HPDE6-E6E7 (cell line): ENCODE measurements around the gene OGFOD2.

Source experiments
- DNase-seq: peaks from one replicate; pipeline ENCODE4 v3.0.0; 2011; ENCODE audit warnings: missing footprints; ENCODE audit errors: extremely low spot score

Gene OGFOD2

DNA sequence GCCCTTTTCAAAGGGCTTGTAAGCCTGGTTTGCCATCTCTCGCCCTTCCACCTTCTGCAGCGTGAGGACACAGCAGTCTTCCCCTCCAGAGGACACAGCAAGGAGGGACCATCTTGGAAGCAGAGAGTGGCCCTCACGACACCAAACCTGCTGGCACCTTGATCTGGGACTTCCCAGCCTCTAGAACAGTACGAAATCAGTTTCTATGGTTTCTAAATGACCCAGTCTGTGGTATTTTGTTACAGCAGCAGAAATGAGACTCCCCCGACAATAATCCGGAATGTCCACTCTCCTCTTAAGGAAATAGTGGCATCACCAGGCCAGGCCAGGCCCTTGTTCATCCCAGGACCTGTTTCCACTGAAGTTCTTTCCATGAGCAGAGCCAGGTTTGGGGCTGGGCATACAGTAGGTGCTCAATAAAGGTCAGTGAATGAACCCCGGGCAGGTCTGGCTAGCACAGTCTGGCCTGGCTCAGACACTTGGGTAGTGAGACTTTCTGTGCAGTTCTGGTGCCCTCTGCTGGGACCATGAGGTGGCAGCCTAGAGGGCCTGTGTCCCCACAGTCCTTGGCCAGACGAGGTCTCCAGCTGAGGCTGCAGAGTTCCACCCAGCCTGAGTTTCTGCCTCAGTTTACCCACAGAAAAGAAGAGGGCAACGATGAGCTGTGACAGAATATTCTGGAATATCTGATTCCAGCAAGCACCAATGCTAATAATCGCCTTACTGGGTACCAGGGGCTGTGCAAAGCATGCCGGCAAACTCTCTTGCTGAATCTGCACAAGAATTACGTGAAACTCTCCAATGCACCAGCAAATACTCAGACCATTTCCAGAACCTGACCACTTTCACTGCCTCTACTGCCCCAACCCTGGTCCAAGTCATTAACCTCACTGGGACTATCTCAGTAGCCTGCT lies 22.8 kb upstream of the OGFOD2 start:
- DNase-seq = peak; percentile 77

DNA sequence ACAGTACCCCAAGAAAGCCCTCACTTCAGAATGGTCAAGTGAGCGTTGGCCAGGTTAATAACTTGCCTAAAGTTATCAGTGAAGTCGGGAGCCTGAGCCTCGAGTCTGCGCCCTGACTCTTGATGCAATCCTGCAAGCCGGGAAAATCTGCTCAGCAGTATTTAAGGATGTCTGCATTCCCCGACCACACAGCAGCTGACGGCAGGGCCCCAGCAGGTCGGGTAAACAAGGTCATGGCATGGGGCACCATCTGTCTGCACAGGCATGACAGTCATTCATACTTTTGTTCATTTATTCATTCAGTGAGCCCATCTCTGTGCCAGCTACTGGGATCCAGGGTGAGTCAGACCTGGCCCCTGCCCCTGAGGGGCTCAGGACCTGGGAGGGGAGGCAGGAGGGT lies 19.9 kb upstream of the OGFOD2 start:
- no peak for DNase-seq

DNA sequence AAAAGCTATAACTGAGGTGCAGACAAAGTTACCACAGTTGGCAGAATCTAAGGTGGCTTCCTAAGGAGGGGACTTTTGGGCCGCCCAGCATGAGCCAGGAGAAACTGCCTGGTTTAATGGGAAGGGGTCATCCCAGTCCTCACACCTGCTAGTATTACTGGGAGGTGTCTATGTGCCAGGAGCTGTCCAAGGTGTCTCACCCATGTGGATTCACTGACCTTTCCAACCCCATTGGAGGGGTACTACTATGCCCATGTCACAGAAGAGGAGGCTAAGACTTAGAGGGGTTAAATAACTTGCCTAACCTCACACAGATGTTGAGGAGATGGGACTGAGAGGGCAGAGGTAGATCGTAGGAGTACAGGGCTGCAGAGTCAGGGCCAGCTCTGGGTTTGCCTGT lies 19.0 kb upstream of the OGFOD2 start:
- DNase-seq = no peak

DNA sequence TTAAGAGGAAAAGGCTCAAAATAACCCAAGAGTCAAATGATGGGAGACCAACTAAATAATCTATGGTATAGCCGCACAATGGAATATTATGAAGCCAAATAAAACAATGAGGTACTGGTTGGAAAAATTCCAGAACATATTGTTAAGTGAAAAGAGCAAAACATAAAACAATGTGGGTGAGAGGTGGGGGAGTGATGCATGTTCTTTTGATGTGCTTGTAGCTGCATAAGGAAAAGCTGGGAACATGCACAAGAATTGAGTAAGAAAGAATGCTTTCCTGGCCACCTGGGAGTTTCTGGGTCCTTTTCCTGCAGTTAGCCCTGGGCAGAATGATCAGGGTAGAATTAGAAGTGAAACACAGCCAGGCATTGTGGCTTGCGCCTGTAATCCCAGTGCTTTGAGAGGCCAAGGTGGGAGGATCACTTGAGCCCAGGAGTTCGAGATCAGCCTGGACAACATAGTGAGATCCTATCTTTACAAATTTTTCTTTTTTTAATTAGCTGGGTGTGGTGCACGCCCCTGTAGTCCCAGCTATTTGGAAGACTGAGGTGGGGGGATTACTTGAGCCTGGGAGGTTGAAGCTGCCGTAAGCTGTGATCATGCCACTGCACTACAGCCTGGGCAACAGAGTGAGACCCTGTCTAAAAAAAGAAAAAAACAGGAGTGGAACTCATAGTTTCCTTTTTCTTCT lies 16.7 kb upstream of the OGFOD2 start:
- DNase-seq = no peak

DNA sequence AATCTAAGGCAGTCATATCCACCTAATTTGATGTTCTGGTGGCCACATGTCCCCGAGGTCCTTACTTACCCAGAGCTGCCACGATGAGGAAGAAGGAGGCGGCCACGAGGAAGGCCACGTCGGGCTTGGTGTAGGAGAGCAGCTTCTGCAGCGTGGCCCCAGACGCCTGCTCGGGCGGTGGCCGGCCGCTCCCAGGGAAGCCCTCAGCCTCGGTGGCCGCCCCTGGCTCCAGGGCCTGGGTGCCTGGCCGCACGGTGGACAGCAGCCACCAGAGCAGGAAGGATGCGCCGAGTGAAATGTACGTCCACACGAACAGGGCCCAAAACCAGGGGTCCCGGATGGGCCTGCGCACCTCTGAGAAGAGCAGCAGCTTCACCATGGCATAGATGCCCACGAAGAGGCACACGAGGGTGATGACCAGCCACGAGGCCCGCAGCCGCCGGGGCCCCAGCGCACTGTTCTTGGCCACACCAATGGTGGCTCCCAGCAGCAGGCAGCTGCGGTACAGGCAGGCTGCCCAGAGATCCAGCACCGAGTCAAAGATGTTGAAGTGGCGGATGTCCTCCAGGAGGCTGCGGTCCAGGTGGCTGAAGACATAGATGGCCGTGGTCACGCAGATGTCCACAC lies 15.4 kb upstream of the OGFOD2 start:
- no peak for DNase-seq

DNA sequence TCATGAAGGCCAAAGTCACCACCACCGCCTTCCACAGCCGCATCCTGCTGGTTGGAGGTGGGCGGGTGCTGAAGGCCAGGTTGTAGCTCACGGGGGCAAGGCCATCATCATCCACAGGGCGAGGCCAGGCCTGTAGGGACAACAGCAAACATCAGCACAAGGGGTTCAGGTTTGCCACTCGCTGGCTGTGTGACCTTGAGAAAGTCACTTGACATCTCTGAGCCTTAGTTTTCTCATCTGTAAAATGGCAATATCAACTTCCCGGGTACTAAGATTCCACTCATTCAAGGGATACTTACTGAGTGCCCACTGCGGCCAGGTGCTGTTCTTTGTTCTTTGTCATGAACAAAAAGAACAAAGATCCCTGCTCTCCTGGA lies 14.9 kb upstream of the OGFOD2 start:
- DNase-seq = no peak

DNA sequence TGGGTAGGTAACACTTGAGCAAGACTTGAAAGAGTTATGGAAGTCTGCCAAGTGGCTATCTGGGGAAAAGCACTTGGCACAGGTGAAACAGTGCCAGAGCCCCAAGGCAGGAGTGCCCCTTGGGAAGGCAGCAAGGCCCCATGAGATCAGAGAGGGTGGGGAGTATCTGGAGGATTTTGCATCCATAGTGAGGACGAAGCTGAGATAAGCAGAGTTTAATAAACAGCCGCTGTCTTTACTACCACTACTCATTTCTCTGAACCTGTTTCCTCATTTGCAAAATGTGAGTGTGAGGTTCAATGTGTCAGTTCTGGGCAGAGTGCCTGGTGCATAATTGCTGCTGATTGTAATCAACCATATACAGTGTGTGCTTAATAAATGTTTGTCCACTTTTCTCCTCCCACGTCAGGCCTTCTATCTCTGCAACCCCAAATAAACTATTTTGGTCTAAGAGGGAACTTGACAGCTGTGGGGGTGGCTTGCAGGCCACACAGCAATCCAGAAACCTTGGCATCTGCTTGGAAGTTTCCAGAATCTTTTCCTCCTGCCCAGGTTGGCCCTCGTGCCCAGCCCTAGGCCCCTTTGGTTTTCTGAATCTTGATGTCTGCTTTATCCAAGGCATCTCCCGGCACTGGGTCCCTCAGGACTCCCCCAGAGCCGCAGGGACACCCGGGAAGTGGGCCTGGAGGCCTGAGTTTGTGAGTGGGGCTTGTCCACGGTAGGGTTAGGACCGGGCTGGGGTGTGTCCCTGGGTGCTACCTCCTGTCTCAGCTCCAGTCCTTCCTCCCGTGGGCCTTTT lies 13.3 kb upstream of the OGFOD2 start:
- no peak for DNase-seq

DNA sequence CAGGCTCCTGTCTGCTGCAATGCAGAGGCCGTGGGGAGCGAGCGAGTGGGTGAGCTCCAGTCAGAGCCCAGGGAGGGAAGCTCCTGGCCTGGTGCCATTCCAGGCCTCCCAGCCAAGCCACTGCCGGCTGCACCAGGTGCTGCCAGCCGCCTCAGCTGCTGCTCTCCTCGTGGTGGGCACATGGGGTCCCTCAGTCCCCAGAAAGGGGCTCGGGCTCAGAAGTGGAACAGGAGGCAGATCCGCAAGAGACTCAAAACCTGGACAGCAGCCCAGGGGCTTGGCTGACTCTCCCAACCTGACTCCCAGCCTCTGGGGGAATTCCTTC lies 11.1 kb upstream of the OGFOD2 start:
- DNase-seq = no peak

DNA sequence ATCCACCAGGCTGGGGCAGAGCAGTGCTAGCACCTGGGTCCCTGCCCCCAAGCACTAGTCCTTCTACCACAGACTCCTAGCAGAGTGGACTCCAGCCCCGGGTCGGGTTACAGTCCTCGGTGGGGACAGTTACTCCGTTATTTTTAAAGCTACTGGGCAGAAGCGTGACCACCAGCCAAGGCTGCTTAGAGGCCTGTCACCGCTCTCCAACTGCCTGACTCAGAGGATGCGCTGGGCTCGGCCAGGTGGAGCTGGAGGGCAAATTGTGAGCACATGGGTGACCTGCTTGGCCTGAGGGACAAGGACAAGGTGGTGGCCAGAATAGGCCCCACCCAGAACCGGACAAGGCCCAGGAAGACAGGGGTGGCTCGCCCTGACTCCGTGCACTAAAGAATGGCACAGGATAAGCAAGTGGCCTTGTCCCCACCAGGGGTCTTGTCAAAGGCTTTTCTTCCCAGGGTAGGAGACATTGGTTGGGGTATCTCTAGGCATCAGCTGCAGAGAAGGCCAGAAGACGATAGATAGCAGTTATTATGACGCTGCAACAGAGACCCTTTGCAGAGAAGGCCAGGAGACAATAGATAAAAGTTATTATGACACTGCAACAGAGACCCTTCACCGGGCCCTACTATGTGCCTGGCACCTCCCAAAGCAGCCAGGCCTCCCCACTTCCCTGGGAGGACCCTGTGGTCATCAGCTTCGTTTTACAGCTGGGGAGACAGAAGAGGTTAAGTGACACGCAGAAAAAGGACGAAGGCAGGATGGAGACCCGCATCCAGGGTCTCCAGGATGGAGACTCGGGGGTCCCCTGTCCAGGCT lies 10.4 kb upstream of the OGFOD2 start:
- DNase-seq = no peak

DNA sequence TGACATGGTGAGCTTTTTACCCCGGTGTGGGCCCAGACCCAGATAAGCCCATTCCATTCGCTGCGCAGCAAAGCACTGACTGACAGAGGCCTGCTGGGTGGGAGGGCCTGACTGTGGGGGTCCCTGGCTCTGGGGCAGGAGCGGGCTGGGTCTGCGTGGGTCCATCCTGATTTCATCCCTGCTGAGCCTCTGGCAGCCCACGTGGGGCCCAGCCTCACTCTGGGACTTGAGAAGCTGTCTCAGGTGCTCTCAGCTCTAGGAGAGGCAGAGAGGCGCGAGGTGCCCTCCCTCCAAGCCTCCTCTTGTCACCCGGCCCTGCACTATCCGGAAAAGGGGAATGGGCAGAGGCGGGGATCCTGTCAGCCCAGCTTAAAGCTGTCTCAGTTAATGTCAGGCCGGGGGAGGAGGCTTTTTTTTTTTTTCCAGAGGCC lies 9.7 kb upstream of the OGFOD2 start:
- DNase-seq = no peak

DNA sequence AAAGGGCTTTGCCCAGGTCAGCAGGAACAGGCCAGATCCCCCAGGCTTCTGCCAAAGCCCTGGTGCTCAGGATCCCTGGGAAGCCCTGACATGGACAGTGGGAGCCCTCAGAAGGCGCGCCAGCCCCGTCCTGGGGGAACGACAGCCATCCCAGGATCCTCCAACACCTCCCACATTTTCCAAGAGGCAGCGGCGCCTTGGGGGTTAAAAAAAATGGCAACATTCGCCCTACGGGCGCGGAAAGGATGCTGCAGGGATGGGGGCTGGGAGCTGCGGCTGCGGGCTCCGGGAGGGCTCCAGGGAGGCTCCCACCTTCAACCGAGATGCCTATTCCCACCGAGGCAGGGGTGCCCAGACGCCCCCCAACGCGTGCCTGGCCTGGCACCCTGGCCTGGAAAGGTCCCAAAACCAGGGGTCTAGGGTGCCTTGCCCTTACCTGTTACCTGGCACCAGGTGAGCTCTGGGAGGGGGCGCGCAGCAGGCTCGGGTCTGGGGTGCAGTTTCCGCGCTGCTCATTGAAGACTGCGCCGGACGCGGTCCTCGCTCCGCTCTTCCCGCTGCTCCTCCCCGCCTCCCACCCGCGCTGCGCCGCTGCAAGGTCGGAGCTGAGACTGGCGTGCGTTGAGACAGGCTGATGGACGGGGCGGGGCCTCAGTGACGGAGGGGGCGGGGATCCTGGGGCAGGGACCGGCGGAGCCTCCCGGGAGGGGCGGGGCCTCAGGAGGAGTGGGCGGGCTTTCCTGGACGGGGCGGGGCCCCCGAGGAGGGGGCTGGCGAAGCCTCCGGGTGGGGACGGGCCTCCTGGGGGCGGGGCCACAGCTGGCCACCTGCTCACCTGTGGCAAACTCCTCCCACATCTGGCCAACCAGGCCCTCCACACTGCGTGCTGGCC lies 8.9 kb upstream of the OGFOD2 start, which contains the start of gene ABCB9:
ABCB9 (minus strand) TSS at position 613 of the 892 bp plus-strand sequence. CDS start 6,228 bp downstream, outside the sequence.
- peak; percentile 94 for DNase-seq

DNA sequence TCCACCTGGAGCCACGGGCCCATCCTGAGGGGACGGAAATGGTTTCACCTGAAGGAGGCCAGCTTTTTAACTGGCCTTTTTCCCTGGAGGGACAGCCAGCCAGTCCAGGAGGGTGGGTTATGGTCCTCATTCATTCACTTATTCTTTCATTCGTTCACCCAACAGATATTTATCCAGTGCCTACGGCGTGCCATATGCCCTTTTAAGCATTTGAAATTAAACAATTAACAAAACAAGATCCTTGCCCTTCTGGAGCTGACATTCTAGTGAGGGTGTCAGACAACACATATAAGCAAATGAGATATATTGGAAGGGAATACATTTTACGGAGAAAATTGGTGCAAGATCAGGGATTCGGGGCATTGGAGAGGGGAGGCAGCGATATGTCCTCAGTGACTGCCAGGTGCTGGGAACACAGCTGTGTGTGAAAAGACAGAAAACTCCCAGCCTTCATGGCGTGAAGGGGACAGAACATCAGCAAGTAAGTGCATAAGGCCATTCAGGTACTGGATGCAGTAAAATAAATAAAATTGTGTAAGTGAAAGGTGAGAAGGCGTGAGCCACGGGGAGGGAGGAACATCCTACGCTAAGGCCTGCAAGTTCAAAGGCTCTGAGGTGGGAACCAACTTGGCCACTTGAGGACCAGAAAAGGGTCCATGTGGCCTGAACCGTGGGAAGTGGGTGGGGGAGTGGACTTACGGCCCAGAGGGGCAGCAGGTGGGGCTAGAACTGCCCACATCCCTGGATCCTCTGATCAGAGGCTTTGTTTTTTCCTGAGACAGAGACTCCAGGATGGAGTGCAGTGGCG lies 8.1 kb upstream of the OGFOD2 start:
- no peak for DNase-seq

DNA sequence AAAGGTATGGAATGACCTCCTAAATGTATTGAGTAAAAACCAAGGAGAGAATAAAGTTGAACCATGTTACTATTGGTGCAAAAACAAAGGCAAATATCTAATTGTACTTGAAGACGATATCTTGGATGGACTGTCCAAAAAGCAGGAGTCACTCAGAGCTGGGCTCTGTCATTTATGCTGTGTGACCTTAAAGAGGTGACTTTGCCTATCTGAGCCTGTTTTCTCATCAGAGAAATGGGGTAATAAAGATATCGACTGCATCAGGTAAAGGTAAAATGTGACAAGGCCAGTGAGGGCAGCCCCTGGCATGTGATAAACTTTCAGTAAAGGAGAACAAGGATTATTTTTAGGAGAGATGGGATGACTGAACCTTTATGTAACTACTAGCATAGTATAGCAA lies 6.9 kb upstream of the OGFOD2 start:
- no peak for DNase-seq

DNA sequence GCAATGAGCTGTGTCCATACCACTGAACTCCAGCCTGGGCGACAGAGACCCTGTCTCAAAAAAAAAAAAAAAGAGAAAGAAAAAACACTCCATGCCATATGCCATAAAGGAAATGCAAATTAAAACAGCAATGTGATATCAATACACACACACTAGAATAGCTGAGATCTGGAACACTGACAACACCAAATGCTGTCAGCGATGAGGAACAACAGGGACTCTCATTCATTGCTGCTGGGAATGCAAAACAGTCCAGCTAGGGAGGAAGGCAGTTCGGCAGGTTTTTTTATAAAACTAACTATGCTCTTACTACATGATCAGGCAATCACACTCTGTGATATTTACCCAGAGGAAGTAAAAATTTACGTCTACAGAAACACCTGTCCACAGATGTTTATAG lies 5.4 kb upstream of the OGFOD2 start:
- no peak for DNase-seq

DNA sequence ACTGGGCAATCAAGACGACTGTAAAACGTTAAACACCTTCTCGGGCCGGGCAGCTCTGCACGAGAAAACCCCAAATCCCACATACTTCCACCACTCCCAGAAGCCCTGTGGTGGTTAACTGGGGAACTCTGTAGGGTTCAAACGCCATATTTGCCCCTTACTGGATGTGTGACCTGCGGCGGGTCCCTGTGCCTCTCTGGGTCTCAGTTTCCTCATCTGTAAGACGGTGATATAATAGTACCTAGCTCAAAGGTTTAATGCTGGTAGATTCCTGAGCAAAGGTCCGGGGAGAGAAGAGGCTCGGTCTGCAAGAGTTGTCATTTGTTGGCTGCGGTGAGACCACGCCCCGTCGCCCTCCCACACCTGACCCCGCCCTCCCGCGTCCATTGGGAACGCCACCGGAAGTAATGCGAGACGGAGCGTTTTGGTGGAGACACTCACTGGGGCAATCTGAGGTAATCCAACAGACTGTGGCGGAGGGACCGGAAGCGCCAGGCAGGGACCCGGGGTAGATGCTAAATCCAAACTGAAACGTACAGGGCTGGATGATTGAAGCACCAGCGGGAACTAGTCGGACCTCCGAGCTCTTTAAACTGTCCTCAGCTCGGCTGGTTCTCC lies 661 bp upstream of the OGFOD2 start:
- DNase-seq = peak; percentile 88

DNA sequence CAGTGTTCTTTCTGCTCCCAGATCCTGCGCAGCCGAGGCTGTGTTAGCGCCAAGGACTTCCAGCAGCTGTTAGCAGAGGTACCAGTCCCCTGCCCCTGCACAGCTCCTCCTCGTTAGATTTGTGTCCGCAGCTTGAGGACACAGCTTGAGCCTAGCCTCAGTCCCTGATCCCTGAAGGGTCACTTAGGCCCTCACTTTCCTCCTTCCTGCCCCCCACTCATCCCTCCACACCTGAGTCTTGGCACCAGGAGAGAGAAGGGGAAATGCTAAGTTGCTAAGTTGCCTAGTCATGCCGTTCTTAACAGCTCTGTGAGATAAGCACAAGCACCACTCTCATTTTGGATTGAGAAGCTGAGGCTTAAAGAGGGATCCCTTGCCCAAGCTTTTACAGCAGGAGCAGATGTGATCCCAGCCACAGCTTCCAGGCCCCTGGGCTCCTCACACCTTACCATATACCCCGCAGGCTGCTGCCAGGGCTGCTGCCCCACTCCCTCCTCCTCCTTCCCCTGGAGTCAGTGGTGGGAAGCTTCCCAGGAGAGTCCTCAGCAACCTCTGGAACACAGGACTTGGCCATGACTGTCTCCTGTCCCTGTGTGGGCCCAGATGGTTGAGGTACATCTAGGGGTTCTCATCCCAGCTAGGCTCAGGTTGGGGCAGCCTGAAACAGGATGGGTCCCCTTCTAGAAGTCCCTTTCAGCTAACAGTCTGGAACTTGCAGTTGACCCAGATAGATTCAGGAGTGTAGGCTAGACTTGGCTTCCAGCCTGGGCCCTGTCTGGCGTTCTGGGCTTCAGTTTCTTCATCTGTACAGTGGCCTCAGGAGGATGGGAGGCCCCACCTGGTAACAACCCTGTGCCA lies 975 bp downstream of the OGFOD2 start:
- no peak for DNase-seq

DNA sequence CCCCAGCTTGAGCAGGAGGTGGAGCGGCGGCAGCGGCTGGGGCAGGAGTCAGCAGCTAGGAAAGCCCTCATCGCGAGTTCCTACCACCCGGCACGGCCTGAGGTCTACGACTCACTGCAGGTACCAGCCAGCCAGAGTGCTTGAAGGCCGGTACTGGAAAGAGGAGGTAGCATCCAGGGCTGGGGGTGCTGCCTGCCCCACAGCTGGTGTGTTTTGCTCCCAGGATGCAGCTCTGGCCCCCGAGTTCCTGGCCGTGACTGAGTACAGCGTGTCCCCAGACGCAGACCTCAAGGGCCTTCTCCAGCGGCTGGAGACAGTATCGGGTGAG lies 1.6 kb downstream of the OGFOD2 start:
- DNase-seq = no peak

DNA sequence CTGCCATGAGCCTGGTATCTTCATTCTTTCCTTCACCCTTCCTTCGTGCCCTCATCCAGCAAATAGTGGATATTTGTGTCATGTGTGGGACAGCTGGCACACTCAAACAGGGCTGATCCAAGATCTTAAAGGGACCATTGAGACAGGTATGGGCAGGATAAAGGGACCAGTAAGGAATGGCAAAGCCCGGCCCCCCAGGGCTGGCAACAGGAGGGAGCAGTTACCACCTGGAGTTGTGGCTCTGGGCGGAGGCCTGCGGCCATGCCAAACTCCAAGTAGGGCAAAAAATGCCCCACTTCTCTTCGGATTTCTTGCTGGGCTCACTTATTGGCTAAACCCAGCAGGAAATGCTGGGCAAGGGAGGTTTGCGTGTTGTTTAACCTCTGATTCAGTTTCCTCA lies 2.1 kb downstream of the OGFOD2 start:
- DNase-seq = no peak
